ENCODE results near the gene PDGFA.

Gene PDGFA

GRCh38 chr7:507623-508300, 11.9 kb downstream of the PDGFA start:
- no peak overlapping the region for H3K4me3 ChIP-seq (ENCODE audit: low read depth, low read length)
- no peak for DNase-seq (ENCODE audit: low read depth)
- no peak for TF ChIP-seq CTCF (IDR thresholded peaks at IDR 0.05; ENCODE audit: low read depth, low read length, missing control alignments)
- in situ Hi-C loops (cut with HindIII; ENCODE audit: low sequenced_read_pairs) = no loop called here

- in situ Hi-C loops (cut with HindIII; ENCODE audit: low sequenced_read_pairs) = no loop called here
- no peak for TF ChIP-seq CTCF (IDR thresholded peaks at IDR 0.05; ENCODE audit: low read depth, low read length, missing control alignments)
- no peak for DNase-seq (ENCODE audit: low read depth)
- no peak overlapping the region for H3K4me3 ChIP-seq (ENCODE audit: low read depth, low read length)
Measured at GRCh38 chr7:506921-507622, 12.6 kb downstream of the PDGFA start.

- TF ChIP-seq CTCF (IDR thresholded peaks at IDR 0.05; ENCODE audit: low read depth, low read length, missing control alignments) = no peak
- DNase-seq (ENCODE audit: low read depth) = no peak
- in situ Hi-C loops (cut with HindIII; ENCODE audit: low sequenced_read_pairs) = no loop called here
- no peak overlapping the region for H3K4me3 ChIP-seq (ENCODE audit: low read depth, low read length)
Measured at GRCh38 chr7:506391-506831, 13.2 kb downstream of the PDGFA start.

GRCh38 chr7:505171-505570, 14.5 kb downstream of the PDGFA start:
- in situ Hi-C loops (cut with HindIII; ENCODE audit: low sequenced_read_pairs) = no loop called here
- DNase-seq (ENCODE audit: low read depth) = no peak
- TF ChIP-seq CTCF (IDR thresholded peaks at IDR 0.05; ENCODE audit: low read depth, low read length, missing control alignments) = no peak
- no peak overlapping the region for H3K4me3 ChIP-seq (ENCODE audit: low read depth, low read length)

- no peak for TF ChIP-seq CTCF (IDR thresholded peaks at IDR 0.05; ENCODE audit: low read depth, low read length, missing control alignments)
- H3K4me3 ChIP-seq (ENCODE audit: low read depth, low read length) = no peak overlapping the region
- DNase-seq (ENCODE audit: low read depth) = no peak
- in situ Hi-C loops (cut with HindIII; ENCODE audit: low sequenced_read_pairs) = no loop called here
Measured at GRCh38 chr7:504221-505111, 15.2 kb downstream of the PDGFA start.

- no peak overlapping the region for H3K4me3 ChIP-seq (ENCODE audit: low read depth, low read length)
- DNase-seq (ENCODE audit: low read depth) = no peak
- in situ Hi-C loops (cut with HindIII; ENCODE audit: low sequenced_read_pairs) = no loop called here
- no peak for TF ChIP-seq CTCF (IDR thresholded peaks at IDR 0.05; ENCODE audit: low read depth, low read length, missing control alignments)
Measured at GRCh38 chr7:503575-504111, 16.0 kb downstream of the PDGFA start.
